HG02970 (cell line): ENCODE results near the gene RPUSD4.

Source experiments
- ATAC-seq: cut with Tn5 transposase; IDR thresholded peaks from one replicate; pipeline ENCODE4 v1.9.1; 2021; ENCODE audit warnings: mild to moderate bottlenecking, moderate library complexity, moderate number of reproducible peaks; ENCODE audit not compliant: unreplicated experiment, low FRiP score

RPUSD4 gene

GRCh38 chr11:126214441-126214840 lies 3.0 kb upstream of the RPUSD4 start:
- ATAC-seq: no peak

GRCh38 chr11:126212089-126212660 lies 725 bp upstream of the RPUSD4 start:
- no peak for ATAC-seq

- ATAC-seq: no peak
Observed at GRCh38 chr11:126210871-126211235, 597 bp downstream of the RPUSD4 start.

- ATAC-seq: no peak
Observed at GRCh38 chr11:126207896-126208295, 3.6 kb downstream of the RPUSD4 start.

- ATAC-seq: no peak
Observed at GRCh38 chr11:126205359-126205758, 6.1 kb downstream of the RPUSD4 start.

GRCh38 chr11:126202646-126203359 lies 8.6 kb downstream of the RPUSD4 start:
- ATAC-seq: no peak

- ATAC-seq: no peak
Observed at GRCh38 chr11:126198648-126199047, 12.8 kb downstream of the RPUSD4 start.

GRCh38 chr11:126197277-126197939 lies 14.0 kb downstream of the RPUSD4 start:
- no peak for ATAC-seq

- no peak for ATAC-seq
Observed at GRCh38 chr11:126195119-126195518, 16.3 kb downstream of the RPUSD4 start.

- ATAC-seq: no peak
Observed at GRCh38 chr11:126194121-126194543, 17.3 kb downstream of the RPUSD4 start.

- no peak for ATAC-seq
Observed at GRCh38 chr11:126193038-126193478, 18.4 kb downstream of the RPUSD4 start.

GRCh38 chr11:126192361-126192760 lies 19.1 kb downstream of the RPUSD4 start:
- ATAC-seq: no peak

- ATAC-seq: no peak
Observed at GRCh38 chr11:126191379-126192073, 19.9 kb downstream of the RPUSD4 start.

GRCh38 chr11:126190792-126191191 lies 20.7 kb downstream of the RPUSD4 start:
- no peak for ATAC-seq

GRCh38 chr11:126189109-126189929 lies 22.1 kb downstream of the RPUSD4 start:
- ATAC-seq: no peak

GRCh38 chr11:126188332-126189108 lies 22.9 kb downstream of the RPUSD4 start:
- ATAC-seq: peak; percentile 66

GRCh38 chr11:126186708-126187529 lies 24.5 kb downstream of the RPUSD4 start:
- no peak for ATAC-seq

GRCh38 chr11:126186025-126186698 lies 25.3 kb downstream of the RPUSD4 start:
- ATAC-seq: no peak
